Glomerular visceral epithelial cell (primary cell): ENCODE results near the gene C12orf43.
"Not testable (repeated sequence)": the region's sequence is repeated elsewhere in the genome, so short reads cannot be mapped to it uniquely, and the experiment has no call there.

Experiments used
- DNase-seq: peaks from one replicate; pipeline ENCODE4 v3.0.0-alpha.2; 2016; ENCODE audit errors: extremely low spot score

C12orf43 gene

DNA sequence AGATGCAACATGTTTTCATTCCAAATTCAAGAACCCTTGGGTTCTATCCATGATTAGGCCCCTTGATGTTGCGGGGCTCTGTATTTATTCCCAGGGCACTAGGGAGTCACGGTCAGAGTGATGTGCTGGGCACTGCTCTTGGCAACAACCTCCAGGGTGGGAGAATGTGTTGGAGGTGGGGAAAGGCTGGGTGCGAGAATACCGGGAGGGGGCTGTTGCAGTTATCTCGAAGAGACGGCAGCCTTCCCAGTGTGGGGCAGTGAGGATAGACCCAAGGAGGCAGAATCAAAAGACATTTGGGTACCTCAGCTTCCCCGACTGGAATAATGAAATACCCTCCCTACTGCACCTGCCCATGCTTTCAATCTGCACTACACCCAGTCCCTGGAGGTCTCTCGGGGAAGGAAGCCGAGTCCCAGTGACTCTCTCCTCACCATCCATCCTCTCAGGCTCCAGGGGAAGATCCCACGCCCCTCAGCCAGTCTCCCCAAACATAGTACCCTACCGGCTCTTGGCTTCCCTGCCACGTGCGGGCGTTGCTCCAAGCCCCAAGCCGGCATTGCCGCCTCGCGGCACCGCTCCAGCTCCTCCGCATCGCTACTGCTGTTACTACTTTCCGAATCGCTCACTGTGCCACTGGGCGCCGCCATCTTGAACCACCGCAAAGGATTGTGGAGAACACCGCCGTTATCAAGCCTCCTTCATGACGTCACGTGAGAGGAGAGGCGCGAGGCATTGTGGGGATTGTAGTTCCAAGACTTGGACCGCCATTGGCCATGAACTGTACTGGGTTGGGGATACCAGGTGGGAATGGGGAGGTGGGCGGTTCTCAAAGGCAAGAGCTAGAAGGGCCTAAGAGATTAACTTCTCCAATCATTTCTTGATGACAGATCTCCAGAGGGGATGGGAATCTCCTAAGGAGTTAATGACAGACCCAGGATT is at the start of gene C12orf43:
C12orf43 (minus strand) TSS at position 663 of the 942 bp plus-strand sequence; CDS start at position 650, 13 bp downstream.
- DNase-seq = peak; percentile 86

DNA sequence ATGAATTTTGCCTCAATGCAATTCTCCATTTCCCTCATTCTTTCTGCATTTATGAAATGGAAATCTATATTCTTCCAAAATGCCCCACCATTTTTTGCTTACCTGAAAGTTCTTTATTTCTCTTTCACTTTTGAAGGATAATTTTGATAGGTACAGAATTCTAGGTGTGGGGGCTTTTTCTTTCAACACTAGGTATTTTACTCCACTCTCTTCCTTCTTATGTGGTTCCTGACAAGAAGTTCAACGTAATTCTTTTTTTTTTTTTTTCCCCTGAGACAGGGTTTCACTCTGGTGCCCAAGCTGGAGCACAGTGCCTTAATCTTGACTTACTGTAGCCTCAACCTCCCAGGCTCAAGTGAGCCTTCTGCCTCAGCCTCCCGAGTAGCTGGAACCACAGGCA is 49.1 kb upstream of the C12orf43 start:
- no peak for DNase-seq

- not testable (repeated sequence) for DNase-seq
Measured at GRCh38 chr12:121064586-121064985, 48.3 kb upstream of the C12orf43 start.

- no peak for DNase-seq
Measured at GRCh38 chr12:121064116-121064515, 47.8 kb upstream of the C12orf43 start.

GRCh38 chr12:121062391-121063045 is 46.2 kb upstream of the C12orf43 start:
- no peak for DNase-seq

GRCh38 chr12:121061831-121062230 is 45.5 kb upstream of the C12orf43 start:
- peak; percentile 12 for DNase-seq

DNA sequence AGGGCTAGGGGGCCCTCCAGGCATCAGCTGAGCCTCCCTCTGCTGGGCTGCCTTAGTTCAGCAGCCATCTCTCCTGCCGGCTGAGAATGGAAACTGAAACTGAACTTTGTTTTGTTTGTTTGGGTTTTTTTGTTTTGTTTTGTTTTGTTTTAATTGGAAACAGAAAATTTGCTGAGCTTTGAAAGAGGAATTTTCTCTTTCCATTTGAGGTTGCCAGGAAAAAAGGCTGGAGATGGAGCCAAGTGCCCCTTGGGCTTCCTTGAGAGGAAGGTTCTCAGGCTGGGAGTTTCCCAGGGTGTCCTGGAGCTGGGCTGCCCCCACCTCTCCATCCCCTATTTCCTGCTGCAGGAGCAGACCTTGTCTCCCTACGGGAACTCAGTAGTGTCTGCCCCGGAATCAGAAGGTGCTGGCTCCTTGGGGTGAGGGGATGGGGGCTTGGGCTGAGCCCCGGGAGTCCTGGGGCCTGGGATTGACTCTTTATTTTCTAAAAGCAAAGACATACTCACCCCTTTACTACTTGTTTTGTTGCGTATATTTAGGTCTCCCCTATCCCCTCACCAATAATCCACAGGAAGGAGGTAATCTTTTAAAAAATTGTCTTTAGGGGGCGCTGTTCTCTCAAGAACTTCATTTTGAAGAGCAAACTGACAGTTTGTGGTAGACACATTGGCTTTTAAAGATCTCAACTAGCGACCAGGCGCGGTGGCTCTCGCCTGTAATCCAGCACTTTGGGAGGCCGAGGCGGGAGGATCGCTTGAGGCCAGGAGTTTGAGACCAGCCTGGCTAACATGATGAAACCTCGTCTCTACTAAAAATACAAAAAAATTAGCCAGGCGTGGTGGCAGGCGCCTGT is 44.1 kb upstream of the C12orf43 start:
- DNase-seq = peak; percentile 28

- DNase-seq = no peak
Measured at GRCh38 chr12:121059031-121059898, 43.0 kb upstream of the C12orf43 start.

- DNase-seq = no peak
Measured at GRCh38 chr12:121057794-121058193, 41.5 kb upstream of the C12orf43 start.

- DNase-seq = no peak
Measured at GRCh38 chr12:121053706-121054105, 37.4 kb upstream of the C12orf43 start.

DNA sequence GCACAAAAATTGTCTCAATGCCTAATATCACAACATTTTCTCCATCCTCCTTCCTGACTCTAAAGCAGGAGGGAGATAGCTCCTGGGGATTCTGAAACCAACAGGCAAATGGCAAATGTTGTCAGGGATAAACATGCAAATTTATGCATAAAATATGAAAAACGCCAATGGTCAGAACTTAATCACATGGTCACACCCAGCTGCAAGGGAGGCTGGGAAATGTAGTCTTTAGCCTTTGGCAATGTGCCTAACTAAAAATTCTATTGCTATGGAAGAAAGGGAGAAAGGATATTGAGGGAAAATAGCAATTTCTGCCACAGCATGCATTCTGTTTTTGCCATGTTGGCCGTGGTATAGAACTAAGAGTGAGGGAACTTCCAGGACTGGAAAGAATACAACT is 34.4 kb upstream of the C12orf43 start:
- DNase-seq = no peak

DNA sequence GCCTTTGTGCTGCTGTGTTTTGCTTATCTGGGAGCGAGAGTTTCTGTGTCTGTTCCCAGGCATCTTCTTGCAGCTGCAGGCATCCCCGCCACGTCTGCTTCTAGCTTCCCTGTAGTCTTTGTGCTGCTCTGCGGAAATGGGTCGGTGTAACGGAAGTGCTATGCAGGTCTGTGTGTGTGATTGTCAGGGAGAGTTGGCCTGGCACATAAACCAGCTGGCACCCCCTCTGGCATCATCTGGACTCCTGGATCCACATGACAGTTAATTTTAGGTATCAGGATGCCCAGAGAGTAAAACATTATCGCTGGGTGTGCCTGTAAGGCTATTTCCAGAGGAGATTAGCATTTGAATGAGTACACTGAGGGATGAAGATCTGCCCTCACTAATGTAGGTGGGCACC is 32.2 kb upstream of the C12orf43 start:
- no peak for DNase-seq

DNA sequence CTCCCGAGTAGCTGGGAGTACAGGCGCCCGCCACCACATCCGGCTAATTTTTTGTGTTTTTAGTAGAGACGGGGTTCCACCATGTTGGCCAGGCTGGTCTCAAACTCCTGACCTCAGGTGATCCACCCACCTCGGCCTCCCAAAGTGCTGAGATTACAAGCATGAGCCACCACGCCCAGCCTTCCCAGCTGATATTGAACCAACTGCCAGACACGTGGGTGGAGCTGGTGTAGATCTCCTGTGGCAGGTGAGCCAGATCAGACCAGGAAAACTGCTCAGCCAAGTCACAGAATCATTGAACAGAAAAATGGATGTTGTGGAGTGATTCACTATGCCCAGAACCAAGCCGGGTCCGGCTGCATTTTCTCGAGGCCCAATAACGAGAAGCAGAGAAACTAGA is 31.1 kb upstream of the C12orf43 start:
- DNase-seq = not testable (repeated sequence)

- no peak for DNase-seq
Measured at GRCh38 chr12:121043067-121043466, 26.8 kb upstream of the C12orf43 start.

- DNase-seq = peak; percentile 33
Measured at GRCh38 chr12:121038861-121039668, 22.8 kb upstream of the C12orf43 start, which contains the start of gene OASL. Gene OASL, minus strand, starts transcription at chr12:121039246. Its CDS starts 275 bp downstream, at chr12:121038971.

DNA sequence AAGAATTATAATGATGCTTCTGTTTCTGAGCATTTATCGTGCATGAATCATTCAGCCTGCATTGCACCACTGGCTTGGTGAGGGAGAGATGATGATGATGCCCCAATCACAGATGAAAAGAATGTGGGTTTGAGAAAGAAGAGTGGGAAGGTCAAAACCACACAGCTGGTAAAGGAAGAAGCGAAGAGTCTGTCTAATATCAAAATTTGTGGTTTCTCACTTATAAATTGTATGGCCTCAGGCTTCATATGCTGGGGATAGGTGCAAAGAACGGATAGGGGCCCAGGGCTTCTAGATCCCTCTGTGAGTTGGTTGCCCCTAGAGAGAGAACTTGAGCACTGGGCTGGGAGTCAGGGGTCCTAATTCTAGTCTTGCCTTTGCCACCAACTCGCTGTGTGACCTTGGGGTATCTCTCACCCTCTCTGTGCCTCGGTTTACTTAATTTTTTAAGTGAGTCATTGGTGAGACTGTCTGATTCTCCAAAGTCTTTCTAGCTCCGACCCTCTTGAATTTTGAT is 20.6 kb upstream of the C12orf43 start:
- peak; percentile 71 for DNase-seq

GRCh38 chr12:121034616-121035305 is 18.5 kb upstream of the C12orf43 start:
- DNase-seq = no peak

DNA sequence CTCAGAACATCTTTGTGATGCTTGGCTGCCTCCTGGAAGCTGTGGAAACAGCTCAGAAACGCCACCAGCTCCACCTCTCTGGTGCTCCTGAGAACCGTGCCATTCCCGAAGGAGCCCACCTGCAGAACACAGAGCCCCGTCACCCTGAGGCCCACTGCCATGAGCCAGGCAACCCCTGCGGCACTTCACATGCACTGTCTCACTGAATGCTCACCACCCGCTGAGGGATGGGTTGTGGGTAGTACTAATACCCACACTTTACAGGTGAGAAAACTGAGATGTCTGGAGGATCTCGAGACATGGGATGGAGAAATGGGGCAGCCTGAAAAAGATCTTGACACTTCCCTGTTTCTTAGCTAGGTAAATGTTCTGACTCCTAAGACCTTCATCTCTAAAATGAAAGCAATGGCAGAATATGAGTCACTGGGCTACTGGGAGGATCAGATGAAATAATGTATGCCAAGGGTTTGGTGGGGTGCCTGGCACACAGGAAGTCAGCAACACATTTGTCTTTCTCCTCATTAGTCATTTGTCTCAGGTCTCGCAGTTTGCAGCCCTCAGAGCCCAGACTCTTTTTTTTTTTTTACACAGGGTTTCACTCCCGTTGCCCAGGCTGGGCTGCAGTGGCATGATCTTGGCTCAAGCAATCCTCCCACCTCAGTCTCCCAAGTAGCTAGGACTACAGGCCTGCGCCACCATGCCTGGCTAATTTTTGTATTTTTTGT is 17.5 kb upstream of the C12orf43 start:
- peak; percentile 85 for DNase-seq
